ENCODE results near the gene KCNMB2. TPM values are rescaled to one million over a fixed set of nuclear protein-coding genes. Genes with fewer than 3 reads are reported as not detected.

KCNMB2 gene
- total RNA-seq, 4 donors from 2014 or later, result not detected

DNA sequence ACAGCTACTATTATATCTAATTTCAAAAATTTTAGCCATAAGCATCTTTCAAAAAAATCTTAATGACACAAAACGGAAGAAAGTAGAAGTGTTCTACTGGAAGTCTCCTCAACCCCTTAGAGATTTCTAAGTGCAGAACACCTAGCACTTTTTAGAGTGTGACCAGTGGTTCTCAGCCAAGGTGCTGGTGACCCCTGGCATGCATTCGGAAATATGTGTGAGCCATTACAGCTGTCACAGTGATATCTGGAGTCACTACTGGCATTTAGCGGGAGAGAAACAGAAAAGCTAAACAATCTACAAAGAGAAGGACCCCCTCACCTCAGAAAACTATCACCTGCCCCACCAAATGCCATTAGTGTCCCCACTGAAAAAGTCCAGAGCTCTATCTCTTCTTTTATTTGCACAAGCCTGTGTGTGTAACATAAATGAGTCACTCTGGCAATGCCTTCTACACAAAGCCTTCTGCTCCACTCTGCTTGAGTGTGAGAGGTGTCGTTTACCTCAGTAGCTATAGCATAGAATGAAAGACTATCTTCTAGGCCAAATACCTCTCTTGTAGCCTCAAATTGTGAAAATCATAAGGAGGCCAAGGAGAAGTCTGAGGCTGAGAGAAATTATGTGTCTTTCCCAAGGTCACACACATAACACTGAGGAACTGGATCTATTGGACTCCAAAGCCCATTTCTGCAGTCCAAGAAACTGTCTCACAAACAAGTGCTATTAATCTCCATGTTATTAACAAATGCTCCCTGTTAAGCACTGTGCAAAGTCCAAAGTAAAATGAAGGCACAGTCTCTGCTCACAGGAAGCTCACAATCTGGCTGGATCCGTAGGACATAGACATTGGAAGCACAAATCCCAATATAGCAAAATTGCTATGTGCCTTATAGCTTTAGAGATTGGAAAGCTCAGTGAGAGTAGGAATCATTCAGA lies 28.5 kb upstream of the KCNMB2 start:
- no peak overlapping the region for H3K4me3 ChIP-seq
- H3K4me1 ChIP-seq, result no peaks in the 10 kb centered on the region
- H3K27me3 ChIP-seq, result no peaks in the 10 kb centered on the region
- H3K36me3 ChIP-seq, result no peaks in the 10 kb centered on the region
- TF ChIP-seq, protein P1, sequence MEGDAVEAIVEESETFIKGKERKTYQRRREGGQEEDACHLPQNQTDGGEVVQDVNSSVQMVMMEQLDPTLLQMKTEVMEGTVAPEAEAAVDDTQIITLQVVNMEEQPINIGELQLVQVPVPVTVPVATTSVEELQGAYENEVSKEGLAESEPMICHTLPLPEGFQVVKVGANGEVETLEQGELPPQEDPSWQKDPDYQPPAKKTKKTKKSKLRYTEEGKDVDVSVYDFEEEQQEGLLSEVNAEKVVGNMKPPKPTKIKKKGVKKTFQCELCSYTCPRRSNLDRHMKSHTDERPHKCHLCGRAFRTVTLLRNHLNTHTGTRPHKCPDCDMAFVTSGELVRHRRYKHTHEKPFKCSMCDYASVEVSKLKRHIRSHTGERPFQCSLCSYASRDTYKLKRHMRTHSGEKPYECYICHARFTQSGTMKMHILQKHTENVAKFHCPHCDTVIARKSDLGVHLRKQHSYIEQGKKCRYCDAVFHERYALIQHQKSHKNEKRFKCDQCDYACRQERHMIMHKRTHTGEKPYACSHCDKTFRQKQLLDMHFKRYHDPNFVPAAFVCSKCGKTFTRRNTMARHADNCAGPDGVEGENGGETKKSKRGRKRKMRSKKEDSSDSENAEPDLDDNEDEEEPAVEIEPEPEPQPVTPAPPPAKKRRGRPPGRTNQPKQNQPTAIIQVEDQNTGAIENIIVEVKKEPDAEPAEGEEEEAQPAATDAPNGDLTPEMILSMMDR (IDR thresholded peaks at IDR 0.05), result no peak
- TF ChIP-seq POLR2A (IDR thresholded peaks at IDR 0.05), result no peak
- DNase-seq, result no peak
- no peaks in the 10 kb centered on the region for H3K9me3 ChIP-seq
- no peak overlapping the region for H3K27ac ChIP-seq

DNA sequence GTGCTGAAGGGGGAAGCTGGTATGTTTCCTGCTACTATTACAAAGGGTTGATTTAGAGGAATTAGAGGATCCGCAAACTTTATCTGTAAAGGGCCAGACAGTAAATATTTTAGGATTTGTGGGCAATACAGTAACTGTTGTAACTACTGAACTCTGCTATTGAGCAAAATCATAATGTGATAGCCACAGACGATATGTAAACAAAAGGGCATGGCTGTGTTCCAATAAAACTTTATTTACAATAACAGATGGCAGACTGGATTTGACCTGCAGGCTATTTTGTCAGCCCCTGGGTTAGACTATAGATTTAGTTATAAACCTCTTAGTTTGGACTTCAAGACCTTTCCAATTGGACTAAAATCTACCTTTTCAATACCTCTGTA lies 27.8 kb upstream of the KCNMB2 start:
- Histone ChIP-seq H3K4me3 (no peak overlapping the region), H3K4me1 (no peaks in the 10 kb centered on the region), H3K36me3 (no peaks in the 10 kb centered on the region), H3K9me3 (no peaks in the 10 kb centered on the region), H3K27me3 (no peaks in the 10 kb centered on the region), H3K27ac (no peak overlapping the region)
- no peak for TF ChIP-seq POLR2A (IDR thresholded peaks at IDR 0.05)
- TF ChIP-seq, protein P1 (IDR thresholded peaks at IDR 0.05), result no peak
- DNase-seq, result no peak

DNA sequence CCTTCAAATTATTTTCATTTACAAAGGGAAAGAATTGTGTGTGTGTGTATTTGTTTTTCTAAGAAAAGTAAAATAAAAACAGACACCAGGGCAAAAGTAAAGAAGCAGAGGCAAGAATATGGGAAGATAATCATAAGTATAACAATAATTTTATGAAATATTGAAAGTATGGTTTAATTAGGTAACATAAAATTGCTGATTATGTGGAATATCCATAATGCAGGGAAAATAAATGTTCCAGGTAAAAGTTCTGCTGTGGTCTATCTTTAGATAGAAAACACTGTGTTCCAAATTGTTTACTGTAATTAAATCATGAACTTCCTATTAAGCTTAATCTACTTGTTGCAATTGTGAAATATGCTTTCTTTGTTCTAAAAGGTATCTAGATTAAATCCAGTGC lies 25.7 kb upstream of the KCNMB2 start:
- TF ChIP-seq, protein P1 (IDR thresholded peaks at IDR 0.05), result no peak
- no peak for TF ChIP-seq POLR2A (IDR thresholded peaks at IDR 0.05)

DNA sequence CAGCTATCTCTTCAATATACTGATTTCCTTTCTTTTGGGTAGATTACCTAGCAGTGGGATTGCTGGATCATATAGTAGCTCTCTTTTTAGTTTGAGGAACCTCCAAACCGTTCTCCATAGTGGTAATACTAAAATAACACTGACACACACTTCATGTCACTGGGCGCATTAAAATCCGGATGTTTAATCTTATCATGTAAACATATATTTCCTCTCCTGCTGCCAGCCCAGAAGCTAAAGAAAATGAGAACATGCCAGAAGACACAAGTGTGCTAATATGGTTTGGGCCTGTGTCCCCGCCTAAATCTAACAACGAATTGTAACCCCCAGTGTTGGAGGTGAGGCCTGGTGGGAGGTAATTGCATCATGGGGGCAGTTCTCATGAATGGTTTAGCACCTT lies 23.6 kb upstream of the KCNMB2 start:
- Histone ChIP-seq H3K27ac (no peak overlapping the region), H3K4me1 (no peaks in the 10 kb centered on the region), H3K36me3 (no peaks in the 10 kb centered on the region), H3K27me3 (no peaks in the 10 kb centered on the region), H3K4me3 (no peak overlapping the region), H3K9me3 (no peaks in the 10 kb centered on the region)
- DNase-seq, result no peak
- TF ChIP-seq POLR2A (IDR thresholded peaks at IDR 0.05), result no peak
- TF ChIP-seq, protein P1 (IDR thresholded peaks at IDR 0.05), result no peak

More for the DNA sequence above, 25.7 kb upstream of the KCNMB2 start:
- DNase-seq, result no peak
- Histone ChIP-seq H3K36me3 (no peaks in the 10 kb centered on the region), H3K27ac (no peak overlapping the region), H3K4me3 (no peak overlapping the region), H3K4me1 (no peaks in the 10 kb centered on the region), H3K9me3 (no peaks in the 10 kb centered on the region), H3K27me3 (no peaks in the 10 kb centered on the region)

DNA sequence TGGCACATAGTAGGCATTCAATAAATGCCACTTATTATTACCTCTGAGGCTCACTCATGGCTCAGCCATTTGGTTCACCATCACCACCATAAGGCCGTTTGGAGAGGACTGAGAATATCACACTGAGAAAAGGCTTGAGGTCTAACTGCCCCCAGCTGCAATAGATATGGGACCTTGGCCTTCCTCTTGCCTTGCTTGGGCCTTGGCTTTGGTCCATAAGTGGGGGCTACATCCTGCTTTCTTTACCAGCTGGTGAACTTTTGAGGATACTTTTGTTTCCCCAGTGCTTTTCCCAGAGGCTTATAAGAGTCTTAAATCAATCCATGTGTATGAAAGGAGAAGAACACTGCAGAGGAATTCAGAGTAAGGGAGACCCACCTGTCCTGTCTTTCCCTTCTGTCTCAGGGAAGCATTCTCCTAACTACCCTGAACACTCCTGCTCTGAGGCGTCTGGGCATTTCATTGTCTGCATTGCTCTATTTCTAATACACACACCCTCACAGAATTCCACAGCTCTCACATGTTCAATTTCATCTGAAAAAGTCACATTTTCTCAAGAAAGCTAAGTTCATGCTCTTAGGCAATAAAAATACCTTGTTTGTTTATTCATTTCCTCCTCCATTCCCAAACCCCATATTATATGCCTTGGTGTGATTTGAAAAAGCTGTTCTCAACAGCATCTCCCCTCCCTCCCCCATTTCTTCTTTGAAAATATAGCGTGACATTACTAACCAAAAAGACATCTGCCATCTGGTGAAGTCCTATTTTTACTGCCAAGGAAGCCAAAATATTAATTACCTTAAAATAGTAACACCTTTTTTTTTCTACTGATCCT lies 22.5 kb upstream of the KCNMB2 start:
- no peak overlapping the region for H3K4me3 ChIP-seq
- no peak overlapping the region for H3K27ac ChIP-seq
- H3K9me3 ChIP-seq, result no peaks in the 10 kb centered on the region
- H3K27me3 ChIP-seq, result no peaks in the 10 kb centered on the region
- TF ChIP-seq, protein P1 (IDR thresholded peaks at IDR 0.05), result no peak
- TF ChIP-seq POLR2A (IDR thresholded peaks at IDR 0.05), result no peak
- no peak for DNase-seq
- H3K36me3 ChIP-seq, result no peaks in the 10 kb centered on the region
- no peaks in the 10 kb centered on the region for H3K4me1 ChIP-seq
